NCI-H1092 treated with DMSO at 0.1 percent for 48 hours (cell line): Measurements from ENCODE around the gene TLCD3B.

Experiments
- DNase-seq: peaks from one replicate; lab custom pipeline; 2025; lab: John Stamatoyannopoulos, UW

Gene TLCD3B

GRCh38 chr16:30030841-30031413 is at the start of gene TLCD3B:
Gene TLCD3B (minus strand): TSS chr16:30031271. CDS start chr16:30030527, 744 bp downstream.
- peak; percentile 26 for DNase-seq

- DNase-seq, result no peak
These were observed 48.4 kb upstream of the TLCD3B start for GRCh38 chr16:30079480-30079879.

- no peak for DNase-seq
These were observed 47.7 kb upstream of the TLCD3B start for GRCh38 chr16:30078744-30079143.

- no peak for DNase-seq
These were observed 46.6 kb upstream of the TLCD3B start for GRCh38 chr16:30077656-30078055.

- DNase-seq, result no peak
These were observed 45.3 kb upstream of the TLCD3B start for GRCh38 chr16:30076276-30076791.

- peak; percentile 85 for DNase-seq
These were observed 44.6 kb upstream of the TLCD3B start, which contains the start of gene PPP4C for GRCh38 chr16:30075503-30076275. Gene PPP4C (plus strand): TSS chr16:30075994. CDS start chr16:30076378, 384 bp downstream.

GRCh38 chr16:30070490-30070889 is 39.4 kb upstream of the TLCD3B start:
- DNase-seq, result no peak

- DNase-seq, result no peak
These were observed 38.8 kb upstream of the TLCD3B start for GRCh38 chr16:30069611-30070462.

GRCh38 chr16:30068750-30069610 is 37.9 kb upstream of the TLCD3B start:
- peak; percentile 5 for DNase-seq

GRCh38 chr16:30068333-30068732 is 37.3 kb upstream of the TLCD3B start:
- no peak for DNase-seq

GRCh38 chr16:30067584-30067916 is 36.5 kb upstream of the TLCD3B start:
- DNase-seq, result no peak

- DNase-seq, result no peak
These were observed 35.9 kb upstream of the TLCD3B start for GRCh38 chr16:30066761-30067583.

- no peak for DNase-seq
These were observed 35.1 kb upstream of the TLCD3B start for GRCh38 chr16:30065943-30066760.

GRCh38 chr16:30065102-30065942 is 34.3 kb upstream of the TLCD3B start, which contains the start of gene ALDOA:
Gene ALDOA (plus strand): TSS chr16:30065760. CDS start chr16:30066898, 1,138 bp downstream.
- peak; percentile 96 for DNase-seq

- DNase-seq, result no peak
These were observed 33.6 kb upstream of the TLCD3B start for GRCh38 chr16:30064729-30065101.

GRCh38 chr16:30063893-30064728 is 33.0 kb upstream of the TLCD3B start:
- DNase-seq, result peak; percentile 85

GRCh38 chr16:30063278-30063892 is 32.3 kb upstream of the TLCD3B start:
- DNase-seq, result no peak
